ENCODE data around the gene AHSA1.

- TF ChIP-seq CTCF (IDR thresholded peaks at IDR 0.05; ENCODE audit: poor library complexity, severe bottlenecking) (no peak), EZH2 (IDR thresholded peaks at IDR 0.05; ENCODE audit: borderline replicate concordance, insufficient read depth, low read length, poor library complexity, severe bottlenecking) (no peak), REST (IDR thresholded peaks at IDR 0.05; ENCODE audit: borderline replicate concordance) (no peak), TAF1 (IDR thresholded peaks at IDR 0.05; ENCODE audit: low read depth) (no peak), RAD21 (conservative IDR thresholded peaks at IDR 0.05) (no peak), SMC3 (conservative IDR thresholded peaks at IDR 0.05; ENCODE audit: poor library complexity) (no peak), MXI1 (conservative IDR thresholded peaks at IDR 0.05; ENCODE audit: poor library complexity, severe bottlenecking) (no peak), POLR2AphosphoS5 (IDR thresholded peaks at IDR 0.05) (no peak)
Measured at GRCh38 chr14:77473921-77474320, 16.0 kb downstream of the AHSA1 start.
